Measurements from ENCODE around the gene STAT6.
A peak's percentile ranks its signal among the peaks of the same experiment; 100 is the strongest.

The STAT6 gene, protein sequence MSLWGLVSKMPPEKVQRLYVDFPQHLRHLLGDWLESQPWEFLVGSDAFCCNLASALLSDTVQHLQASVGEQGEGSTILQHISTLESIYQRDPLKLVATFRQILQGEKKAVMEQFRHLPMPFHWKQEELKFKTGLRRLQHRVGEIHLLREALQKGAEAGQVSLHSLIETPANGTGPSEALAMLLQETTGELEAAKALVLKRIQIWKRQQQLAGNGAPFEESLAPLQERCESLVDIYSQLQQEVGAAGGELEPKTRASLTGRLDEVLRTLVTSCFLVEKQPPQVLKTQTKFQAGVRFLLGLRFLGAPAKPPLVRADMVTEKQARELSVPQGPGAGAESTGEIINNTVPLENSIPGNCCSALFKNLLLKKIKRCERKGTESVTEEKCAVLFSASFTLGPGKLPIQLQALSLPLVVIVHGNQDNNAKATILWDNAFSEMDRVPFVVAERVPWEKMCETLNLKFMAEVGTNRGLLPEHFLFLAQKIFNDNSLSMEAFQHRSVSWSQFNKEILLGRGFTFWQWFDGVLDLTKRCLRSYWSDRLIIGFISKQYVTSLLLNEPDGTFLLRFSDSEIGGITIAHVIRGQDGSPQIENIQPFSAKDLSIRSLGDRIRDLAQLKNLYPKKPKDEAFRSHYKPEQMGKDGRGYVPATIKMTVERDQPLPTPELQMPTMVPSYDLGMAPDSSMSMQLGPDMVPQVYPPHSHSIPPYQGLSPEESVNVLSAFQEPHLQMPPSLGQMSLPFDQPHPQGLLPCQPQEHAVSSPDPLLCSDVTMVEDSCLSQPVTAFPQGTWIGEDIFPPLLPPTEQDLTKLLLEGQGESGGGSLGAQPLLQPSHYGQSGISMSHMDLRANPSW

GRCh38 chr12:57111031-57111734 is at the start of gene STAT6:
TSS of gene STAT6 (minus strand) at chr12:57111362. CDS start at chr12:57108278, 3,084 bp downstream.
- no peaks in the 10 kb centered on the region for H3K9me3 Mint-ChIP-seq
- peak; percentile 72 to 76 for DNase-seq (ENCODE audit: low spot score in 2 of 2)
- H3K27ac Mint-ChIP-seq: peak within 1 kb of the TSS; percentile 98
- peaks cover 42% of the 10 kb centered on the region for H3K4me1 Mint-ChIP-seq
- ATAC-seq (ENCODE audit: low read depth): peak; percentile 66
- no peaks in the 10 kb centered on the region for H3K27me3 Mint-ChIP-seq
- peak within 1 kb of the TSS; percentile 96 for H3K4me3 Mint-ChIP-seq
- peaks cover 22% of the 10 kb centered on the region for H3K36me3 Mint-ChIP-seq

DNA sequence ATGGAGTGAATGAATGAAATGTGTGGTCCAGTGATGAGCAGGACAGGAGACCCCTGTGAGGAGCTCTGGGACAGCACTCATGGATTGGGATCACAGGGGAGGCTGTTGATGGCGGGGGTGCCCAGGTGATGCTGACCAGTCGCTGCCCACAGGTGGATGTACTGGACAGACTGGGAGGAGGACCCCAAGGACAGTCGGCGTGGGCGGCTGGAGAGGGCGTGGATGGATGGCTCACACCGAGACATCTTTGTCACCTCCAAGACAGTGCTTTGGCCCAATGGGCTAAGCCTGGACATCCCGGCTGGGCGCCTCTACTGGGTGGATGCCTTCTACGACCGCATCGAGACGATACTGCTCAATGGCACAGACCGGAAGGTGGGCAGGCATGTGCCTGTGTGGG is 49.6 kb upstream of the STAT6 start:
- peaks cover 12% of the 10 kb centered on the region for H3K27me3 Mint-ChIP-seq
- DNase-seq (ENCODE audit: low spot score in 2 of 2) (no peak), ATAC-seq (ENCODE audit: low read depth) (no peak)
- H3K4me1 Mint-ChIP-seq: peaks cover 12% of the 10 kb centered on the region
- no peak overlapping the region for H3K27ac Mint-ChIP-seq
- peaks cover 7% of the 10 kb centered on the region for H3K36me3 Mint-ChIP-seq
- no peak overlapping the region for H3K4me3 Mint-ChIP-seq
- H3K9me3 Mint-ChIP-seq: peaks cover 2% of the 10 kb centered on the region

DNA sequence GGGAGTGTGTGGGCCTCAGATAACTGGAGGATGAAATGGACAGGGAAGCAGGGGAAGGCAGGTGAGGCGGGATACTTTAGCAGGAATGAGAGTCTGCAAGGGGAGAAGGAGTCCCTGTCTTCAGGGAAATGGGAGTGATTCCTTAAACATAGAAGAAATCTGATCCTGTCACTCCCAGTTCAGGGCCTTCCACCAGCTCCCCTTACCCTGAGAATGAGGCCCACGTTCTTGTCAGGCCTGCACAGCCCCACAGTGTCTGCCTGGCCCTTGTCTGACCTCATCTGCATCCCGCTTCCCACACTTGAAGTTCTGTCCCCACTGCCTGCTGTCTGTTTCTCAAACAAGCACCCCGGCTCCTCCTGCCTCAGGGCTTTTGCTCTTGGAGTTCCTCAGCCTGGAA is 48.9 kb upstream of the STAT6 start:
- H3K27ac Mint-ChIP-seq: no peak overlapping the region
- ATAC-seq (ENCODE audit: low read depth): no peak
- DNase-seq (ENCODE audit: low spot score in 2 of 2): no peak
- H3K4me1 Mint-ChIP-seq: peaks cover 12% of the 10 kb centered on the region
- peaks cover 7% of the 10 kb centered on the region for H3K36me3 Mint-ChIP-seq
- H3K27me3 Mint-ChIP-seq: peaks cover 12% of the 10 kb centered on the region
- H3K4me3 Mint-ChIP-seq: no peak overlapping the region
- H3K9me3 Mint-ChIP-seq: peaks cover 2% of the 10 kb centered on the region

- no peak overlapping the region for H3K27ac Mint-ChIP-seq
- H3K9me3 Mint-ChIP-seq: peaks cover 2% of the 10 kb centered on the region
- H3K4me1 Mint-ChIP-seq: peaks cover 17% of the 10 kb centered on the region
- ATAC-seq (ENCODE audit: low read depth) (no peak), DNase-seq (ENCODE audit: low spot score in 2 of 2) (no peak)
- no peak overlapping the region for H3K4me3 Mint-ChIP-seq
- peaks cover 7% of the 10 kb centered on the region for H3K36me3 Mint-ChIP-seq
- H3K27me3 Mint-ChIP-seq: peaks cover 10% of the 10 kb centered on the region
Observed at GRCh38 chr12:57159311-57159710, 48.1 kb upstream of the STAT6 start.

GRCh38 chr12:57158665-57159064 is 47.5 kb upstream of the STAT6 start:
- no peak for ATAC-seq (ENCODE audit: low read depth)
- peaks cover 10% of the 10 kb centered on the region for H3K27me3 Mint-ChIP-seq
- peaks cover 17% of the 10 kb centered on the region for H3K4me1 Mint-ChIP-seq
- H3K9me3 Mint-ChIP-seq: peaks cover 2% of the 10 kb centered on the region
- H3K27ac Mint-ChIP-seq: no peak overlapping the region
- H3K36me3 Mint-ChIP-seq: peaks cover 7% of the 10 kb centered on the region
- no peak for DNase-seq (ENCODE audit: low spot score in 2 of 2)
- H3K4me3 Mint-ChIP-seq: no peak overlapping the region

DNA sequence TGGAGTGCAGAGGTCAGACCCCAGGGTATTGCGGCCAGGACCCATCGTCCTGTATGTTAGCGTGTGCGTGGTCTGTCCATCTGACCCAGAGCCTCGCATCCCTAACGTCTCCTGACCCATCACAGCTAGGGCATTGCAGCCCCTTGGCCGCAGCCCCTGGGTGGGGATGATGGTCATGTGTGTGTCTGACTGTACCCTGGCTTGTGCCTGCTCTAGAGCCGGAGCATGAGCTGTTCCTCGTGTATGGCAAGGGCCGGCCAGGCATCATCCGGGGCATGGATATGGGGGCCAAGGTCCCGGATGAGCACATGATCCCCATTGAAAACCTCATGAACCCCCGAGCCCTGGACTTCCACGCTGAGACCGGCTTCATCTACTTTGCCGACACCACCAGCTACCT is 47.0 kb upstream of the STAT6 start:
- H3K9me3 Mint-ChIP-seq: peaks cover 2% of the 10 kb centered on the region
- ATAC-seq (ENCODE audit: low read depth): no peak

DNA sequence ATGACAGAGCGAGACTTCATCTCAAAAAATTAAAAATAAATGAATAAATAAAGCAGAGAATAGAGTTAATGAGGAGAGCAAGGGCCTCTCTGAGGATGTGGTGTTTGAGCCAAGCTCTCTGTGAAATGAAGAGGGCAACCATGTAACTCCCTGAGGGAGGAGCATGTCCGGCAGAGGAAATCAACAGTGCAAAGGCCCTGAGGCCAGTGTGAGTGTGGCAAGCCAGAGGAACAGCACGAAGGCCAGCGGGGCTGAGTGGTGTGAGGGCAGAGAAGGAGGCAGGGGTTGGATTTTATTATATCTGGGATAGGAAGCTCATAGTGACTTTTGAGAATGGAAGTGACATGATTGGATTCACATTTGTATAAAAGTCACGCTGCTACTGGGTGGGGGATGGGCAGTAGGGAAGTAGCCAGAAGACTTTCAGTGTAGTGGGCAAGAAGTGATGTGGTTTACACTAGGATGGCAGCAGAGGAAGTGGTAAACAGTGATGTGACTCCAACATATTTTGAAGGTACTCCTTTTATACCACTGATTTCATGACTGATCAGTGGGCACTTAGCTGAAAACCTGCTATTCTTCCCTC is 46.5 kb upstream of the STAT6 start:
- Mint-ChIP-seq H3K27me3 (peaks cover 11% of the 10 kb centered on the region), H3K4me1 (peaks cover 16% of the 10 kb centered on the region), H3K4me3 (no peak overlapping the region), H3K27ac (no peak overlapping the region), H3K36me3 (peaks cover 6% of the 10 kb centered on the region), H3K9me3 (peaks cover 2% of the 10 kb centered on the region)
- DNase-seq (ENCODE audit: low spot score in 2 of 2): no peak
- ATAC-seq (ENCODE audit: low read depth): peak; percentile 38

More for the DNA sequence above, 47.0 kb upstream of the STAT6 start:
- peaks cover 17% of the 10 kb centered on the region for H3K4me1 Mint-ChIP-seq
- H3K27me3 Mint-ChIP-seq: peaks cover 12% of the 10 kb centered on the region
- peaks cover 7% of the 10 kb centered on the region for H3K36me3 Mint-ChIP-seq
- H3K27ac Mint-ChIP-seq: no peak overlapping the region
- no peak overlapping the region for H3K4me3 Mint-ChIP-seq
- DNase-seq (ENCODE audit: low spot score in 2 of 2): no peak

DNA sequence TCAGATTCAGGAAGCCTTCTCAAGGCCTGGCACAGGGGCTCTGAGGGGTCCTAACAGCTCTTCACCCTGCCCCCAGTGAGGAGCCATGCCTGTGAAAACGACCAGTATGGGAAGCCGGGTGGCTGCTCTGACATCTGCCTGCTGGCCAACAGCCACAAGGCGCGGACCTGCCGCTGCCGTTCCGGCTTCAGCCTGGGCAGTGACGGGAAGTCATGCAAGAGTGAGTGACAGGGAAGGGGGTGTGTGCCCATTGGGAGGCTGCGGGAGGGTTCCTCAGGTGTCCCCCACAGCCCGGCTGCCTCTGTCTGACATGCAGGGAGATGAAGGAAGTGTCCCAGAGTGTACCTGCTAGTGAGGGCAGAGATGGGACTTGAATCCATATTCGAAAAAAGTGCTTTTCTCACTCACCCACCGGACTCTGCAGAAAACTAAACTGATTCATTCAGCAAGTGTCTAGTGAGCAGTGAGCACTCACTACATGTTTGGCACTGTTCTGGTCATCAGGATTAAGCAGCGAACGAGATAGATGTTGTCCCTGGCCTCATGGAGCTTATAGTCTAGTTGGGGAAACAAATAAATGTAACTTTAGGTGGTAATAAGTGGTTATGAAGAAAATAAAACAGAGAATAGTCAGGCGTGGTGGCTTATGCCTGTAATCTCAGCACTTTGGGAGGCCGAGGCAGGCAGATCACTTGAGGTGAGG is 45.7 kb upstream of the STAT6 start:
- no peak for ATAC-seq (ENCODE audit: low read depth)
- H3K36me3 Mint-ChIP-seq: peaks cover 3% of the 10 kb centered on the region
- H3K4me1 Mint-ChIP-seq: peaks cover 14% of the 10 kb centered on the region
- no peak overlapping the region for H3K4me3 Mint-ChIP-seq
- DNase-seq (ENCODE audit: low spot score in 2 of 2): no peak
- no peak overlapping the region for H3K27ac Mint-ChIP-seq
- H3K9me3 Mint-ChIP-seq: peaks cover 2% of the 10 kb centered on the region
- H3K27me3 Mint-ChIP-seq: peaks cover 8% of the 10 kb centered on the region

DNA sequence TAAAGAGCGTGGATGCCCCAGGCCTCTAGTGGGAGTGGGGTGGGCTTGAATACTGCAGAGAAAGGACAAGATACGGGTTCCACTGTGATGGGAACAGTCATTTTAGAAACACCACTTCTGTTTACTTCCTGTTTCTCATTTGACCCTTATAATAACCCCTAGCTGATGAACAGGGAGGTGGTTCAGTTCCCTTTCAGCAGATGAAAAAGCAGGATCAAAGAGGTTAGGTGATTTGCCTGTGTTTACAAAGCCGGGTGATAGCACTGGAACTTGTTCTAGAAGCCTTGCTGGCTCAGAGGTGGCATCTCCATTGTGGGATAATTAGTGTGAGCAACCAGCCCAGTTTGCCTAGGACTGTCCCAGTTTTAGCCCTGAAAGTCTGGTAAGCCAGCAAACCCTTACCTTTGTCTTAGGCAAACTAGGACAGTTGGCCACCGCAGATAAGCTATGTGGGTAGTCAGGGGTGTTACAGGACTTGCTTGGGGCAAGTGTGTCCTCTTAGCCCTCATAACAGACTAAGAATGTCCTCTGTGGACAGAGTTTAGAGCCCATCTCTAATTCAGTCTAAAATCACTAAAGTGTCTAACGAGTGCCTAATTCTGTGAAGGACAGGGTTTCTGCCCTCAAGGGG is 43.8 kb upstream of the STAT6 start:
- H3K9me3 Mint-ChIP-seq: peaks cover 2% of the 10 kb centered on the region
- no peak overlapping the region for H3K4me3 Mint-ChIP-seq
- ATAC-seq (ENCODE audit: low read depth) (no peak), DNase-seq (ENCODE audit: low spot score in 2 of 2) (no peak)
- no peaks in the 10 kb centered on the region for H3K36me3 Mint-ChIP-seq
- no peak overlapping the region for H3K27ac Mint-ChIP-seq
- peaks cover 14% of the 10 kb centered on the region for H3K4me1 Mint-ChIP-seq
- peaks cover 5% of the 10 kb centered on the region for H3K27me3 Mint-ChIP-seq

DNA sequence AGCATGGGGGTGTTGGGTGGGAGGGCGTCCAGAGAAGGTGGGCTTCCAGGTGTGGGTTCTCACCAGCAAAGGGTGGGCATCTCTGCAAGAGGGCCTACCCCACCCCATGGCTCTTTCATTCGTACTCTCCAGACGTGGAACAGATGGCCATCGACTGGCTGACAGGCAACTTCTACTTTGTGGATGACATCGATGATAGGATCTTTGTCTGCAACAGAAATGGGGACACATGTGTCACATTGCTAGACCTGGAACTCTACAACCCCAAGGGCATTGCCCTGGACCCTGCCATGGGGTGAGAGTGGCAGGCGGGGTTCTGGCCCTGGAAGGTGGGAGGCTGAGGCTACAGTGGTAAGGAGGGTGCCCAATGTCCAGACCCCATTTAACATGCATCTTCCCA is 42.9 kb upstream of the STAT6 start:
- Mint-ChIP-seq H3K27ac (no peak overlapping the region), H3K4me1 (peaks cover 14% of the 10 kb centered on the region), H3K27me3 (peaks cover 7% of the 10 kb centered on the region), H3K4me3 (no peak overlapping the region), H3K9me3 (peaks cover 2% of the 10 kb centered on the region), H3K36me3 (no peaks in the 10 kb centered on the region)
- no peak for ATAC-seq (ENCODE audit: low read depth)
- DNase-seq (ENCODE audit: low spot score in 2 of 2): no peak

- peaks cover 14% of the 10 kb centered on the region for H3K4me1 Mint-ChIP-seq
- H3K4me3 Mint-ChIP-seq: no peak overlapping the region
- no peak overlapping the region for H3K27ac Mint-ChIP-seq
- DNase-seq (ENCODE audit: low spot score in 2 of 2) (no peak), ATAC-seq (ENCODE audit: low read depth) (no peak)
- peaks cover 7% of the 10 kb centered on the region for H3K27me3 Mint-ChIP-seq
- H3K9me3 Mint-ChIP-seq: peaks cover 2% of the 10 kb centered on the region
- H3K36me3 Mint-ChIP-seq: no peaks in the 10 kb centered on the region
Observed at GRCh38 chr12:57153415-57153997, 42.3 kb upstream of the STAT6 start.

DNA sequence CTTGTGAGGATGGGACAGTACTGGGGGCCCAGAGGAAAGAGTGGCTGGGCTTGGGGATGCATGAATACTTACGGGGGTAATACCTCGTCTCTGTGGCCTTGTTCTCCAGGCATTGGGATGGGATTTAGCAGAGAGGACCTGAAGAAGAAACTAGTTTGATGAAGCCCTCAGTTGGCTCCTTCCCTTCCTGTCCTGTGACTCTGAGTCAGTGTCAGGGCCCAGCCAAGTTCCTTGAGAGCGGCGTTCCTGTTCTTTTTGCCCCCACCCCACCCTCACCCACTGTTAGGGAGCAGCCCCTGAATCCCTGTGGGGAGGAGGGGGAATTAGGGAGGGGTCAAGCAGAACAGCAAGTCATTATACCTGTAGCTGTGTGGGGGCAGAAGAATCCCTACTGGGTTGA is 41.5 kb upstream of the STAT6 start:
- Mint-ChIP-seq H3K9me3 (peaks cover 2% of the 10 kb centered on the region), H3K4me1 (peaks cover 8% of the 10 kb centered on the region), H3K4me3 (no peak overlapping the region), H3K27ac (no peak overlapping the region), H3K36me3 (no peaks in the 10 kb centered on the region), H3K27me3 (peaks cover 7% of the 10 kb centered on the region)
- DNase-seq (ENCODE audit: low spot score in 2 of 2): no peak
- ATAC-seq (ENCODE audit: low read depth): no peak

All from memory B cell (primary cell).